ENCODE results near the gene GRID2. TPM values are rescaled to one million over a fixed set of nuclear protein-coding genes. Genes with fewer than 3 reads are reported as not detected.

The GRID2 gene
- total RNA-seq, 2 donors from 2014 or later: 0.16 TPM; not detected in 1

DNA sequence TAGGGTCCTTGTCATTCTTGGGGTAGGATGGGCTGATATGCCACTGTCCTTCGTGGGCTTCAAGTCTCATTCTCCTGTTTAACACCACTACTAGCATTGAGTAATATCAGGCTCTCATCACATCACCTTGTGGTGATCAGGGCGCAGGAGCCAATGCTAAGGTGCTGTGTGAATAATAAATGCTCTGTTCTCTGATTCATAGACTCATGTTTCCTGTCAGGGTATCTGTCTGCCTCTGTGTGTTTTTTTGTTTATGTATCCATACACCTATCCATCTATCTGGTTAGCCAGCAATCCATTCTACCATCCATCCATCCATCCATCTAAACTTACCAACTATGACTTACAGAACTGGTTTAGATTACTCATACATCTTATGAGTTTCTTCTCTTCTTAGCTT lies 999.7 kb downstream of the GRID2 start:
- TF ChIP-seq, protein P1, sequence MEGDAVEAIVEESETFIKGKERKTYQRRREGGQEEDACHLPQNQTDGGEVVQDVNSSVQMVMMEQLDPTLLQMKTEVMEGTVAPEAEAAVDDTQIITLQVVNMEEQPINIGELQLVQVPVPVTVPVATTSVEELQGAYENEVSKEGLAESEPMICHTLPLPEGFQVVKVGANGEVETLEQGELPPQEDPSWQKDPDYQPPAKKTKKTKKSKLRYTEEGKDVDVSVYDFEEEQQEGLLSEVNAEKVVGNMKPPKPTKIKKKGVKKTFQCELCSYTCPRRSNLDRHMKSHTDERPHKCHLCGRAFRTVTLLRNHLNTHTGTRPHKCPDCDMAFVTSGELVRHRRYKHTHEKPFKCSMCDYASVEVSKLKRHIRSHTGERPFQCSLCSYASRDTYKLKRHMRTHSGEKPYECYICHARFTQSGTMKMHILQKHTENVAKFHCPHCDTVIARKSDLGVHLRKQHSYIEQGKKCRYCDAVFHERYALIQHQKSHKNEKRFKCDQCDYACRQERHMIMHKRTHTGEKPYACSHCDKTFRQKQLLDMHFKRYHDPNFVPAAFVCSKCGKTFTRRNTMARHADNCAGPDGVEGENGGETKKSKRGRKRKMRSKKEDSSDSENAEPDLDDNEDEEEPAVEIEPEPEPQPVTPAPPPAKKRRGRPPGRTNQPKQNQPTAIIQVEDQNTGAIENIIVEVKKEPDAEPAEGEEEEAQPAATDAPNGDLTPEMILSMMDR (IDR thresholded peaks at IDR 0.05): no peak
- no peaks in the 10 kb centered on the region for H3K27me3 ChIP-seq
- no peak overlapping the region for H3K27ac ChIP-seq
- no peaks in the 10 kb centered on the region for H3K9me3 ChIP-seq
- no peak overlapping the region for H3K4me3 ChIP-seq
- no peaks in the 10 kb centered on the region for H3K4me1 ChIP-seq
- DNase-seq (ENCODE audit: low spot score): no peak
- H3K36me3 ChIP-seq: no peaks in the 10 kb centered on the region

DNA sequence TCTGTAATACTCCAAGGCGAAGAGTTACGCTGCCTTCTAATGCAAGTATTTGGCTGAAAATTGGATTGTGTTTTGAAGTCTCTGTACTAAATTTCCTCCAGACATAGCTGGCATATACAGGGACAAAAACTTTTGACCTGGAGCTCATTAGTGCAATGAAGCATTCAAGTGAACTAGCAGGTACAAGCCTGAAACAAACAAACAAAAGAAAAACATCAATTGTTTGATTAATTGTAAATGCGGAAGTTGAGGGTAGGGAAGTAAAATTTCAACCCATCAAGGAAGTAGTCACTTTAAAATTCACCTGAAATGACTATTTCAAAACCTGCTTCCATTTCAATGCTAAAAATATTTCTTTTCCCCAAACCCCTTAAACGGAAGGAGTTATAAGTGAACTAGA lies 1008.5 kb downstream of the GRID2 start:
- no peaks in the 10 kb centered on the region for H3K36me3 ChIP-seq
- TF ChIP-seq, protein P1 (IDR thresholded peaks at IDR 0.05): no peak
- DNase-seq (ENCODE audit: low spot score): no peak
- no peaks in the 10 kb centered on the region for H3K27me3 ChIP-seq
- no peak overlapping the region for H3K4me3 ChIP-seq
- H3K9me3 ChIP-seq: no peaks in the 10 kb centered on the region
- no peak overlapping the region for H3K27ac ChIP-seq
- H3K4me1 ChIP-seq: no peaks in the 10 kb centered on the region

DNA sequence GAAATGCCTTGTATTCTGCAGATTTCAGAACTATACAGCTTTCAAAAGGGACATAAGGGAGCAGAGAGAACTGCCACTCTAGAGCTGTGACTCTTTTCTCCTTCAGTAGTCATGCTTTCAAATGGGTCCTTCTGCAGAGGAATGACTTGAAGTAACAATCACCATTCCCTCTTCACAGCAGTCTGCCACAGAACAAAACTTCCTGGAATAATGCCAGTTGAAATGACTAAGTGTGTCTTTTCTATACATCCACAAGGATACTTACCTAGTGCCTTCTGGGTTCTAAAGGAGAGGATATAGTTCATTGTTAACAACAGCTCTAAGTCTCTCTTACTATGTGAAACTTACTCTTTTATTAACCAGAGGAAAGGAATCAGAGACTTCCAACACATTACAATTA lies 1009.4 kb downstream of the GRID2 start:
- H3K27ac ChIP-seq: no peak overlapping the region
- no peaks in the 10 kb centered on the region for H3K9me3 ChIP-seq
- no peak overlapping the region for H3K4me3 ChIP-seq
- no peaks in the 10 kb centered on the region for H3K4me1 ChIP-seq
- H3K36me3 ChIP-seq: no peaks in the 10 kb centered on the region
- H3K27me3 ChIP-seq: no peaks in the 10 kb centered on the region
- TF ChIP-seq, protein P1 (IDR thresholded peaks at IDR 0.05): no peak
- no peak for DNase-seq (ENCODE audit: low spot score)

DNA sequence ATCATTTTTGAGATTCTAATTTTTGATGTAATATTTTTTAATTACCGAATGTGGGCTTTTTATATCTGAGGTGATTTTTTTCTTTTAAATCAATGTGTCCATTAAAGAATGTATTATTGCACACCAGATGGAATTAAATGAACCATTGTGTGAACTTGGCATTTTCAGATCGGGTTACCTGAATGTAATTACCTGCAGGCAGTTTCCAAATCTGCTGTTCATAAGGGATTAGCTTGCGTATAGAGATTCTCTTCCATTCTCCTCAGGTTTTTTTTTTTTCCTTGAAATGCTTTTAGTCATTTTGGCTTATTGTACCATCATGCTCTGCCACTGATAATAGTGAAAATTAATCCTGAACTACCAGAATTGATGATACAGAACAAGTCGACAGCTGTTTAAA lies 1013.3 kb downstream of the GRID2 start:
- TF ChIP-seq, protein P1 (IDR thresholded peaks at IDR 0.05): no peak
- Histone ChIP-seq H3K27me3 (no peaks in the 10 kb centered on the region), H3K4me1 (no peaks in the 10 kb centered on the region), H3K36me3 (no peaks in the 10 kb centered on the region), H3K4me3 (no peak overlapping the region), H3K9me3 (no peaks in the 10 kb centered on the region), H3K27ac (no peak overlapping the region)
- no peak for DNase-seq (ENCODE audit: low spot score)

DNA sequence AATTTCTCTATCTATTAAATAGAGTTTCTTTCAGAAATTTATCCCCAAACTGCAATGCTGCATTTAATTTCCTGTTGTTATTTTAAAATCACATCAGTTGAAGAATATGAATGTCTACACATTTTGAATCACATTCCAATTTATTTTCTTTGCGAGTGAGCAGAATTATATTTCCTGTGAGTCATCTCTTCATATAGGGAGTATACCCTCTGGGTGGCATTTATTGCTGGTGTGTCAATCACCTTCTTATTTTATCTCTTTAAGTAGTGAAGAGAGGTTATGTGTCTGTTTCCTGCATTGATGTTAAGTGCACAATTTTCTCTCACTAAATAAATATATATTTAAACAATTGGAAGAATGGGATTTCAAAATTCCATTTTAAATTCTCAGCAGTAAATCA lies 1013.8 kb downstream of the GRID2 start:
- no peaks in the 10 kb centered on the region for H3K4me1 ChIP-seq
- no peaks in the 10 kb centered on the region for H3K27me3 ChIP-seq
- no peaks in the 10 kb centered on the region for H3K9me3 ChIP-seq
- no peak overlapping the region for H3K27ac ChIP-seq
- no peak overlapping the region for H3K4me3 ChIP-seq
- no peaks in the 10 kb centered on the region for H3K36me3 ChIP-seq
- TF ChIP-seq, protein P1 (IDR thresholded peaks at IDR 0.05): no peak
- no peak for DNase-seq (ENCODE audit: low spot score)

DNA sequence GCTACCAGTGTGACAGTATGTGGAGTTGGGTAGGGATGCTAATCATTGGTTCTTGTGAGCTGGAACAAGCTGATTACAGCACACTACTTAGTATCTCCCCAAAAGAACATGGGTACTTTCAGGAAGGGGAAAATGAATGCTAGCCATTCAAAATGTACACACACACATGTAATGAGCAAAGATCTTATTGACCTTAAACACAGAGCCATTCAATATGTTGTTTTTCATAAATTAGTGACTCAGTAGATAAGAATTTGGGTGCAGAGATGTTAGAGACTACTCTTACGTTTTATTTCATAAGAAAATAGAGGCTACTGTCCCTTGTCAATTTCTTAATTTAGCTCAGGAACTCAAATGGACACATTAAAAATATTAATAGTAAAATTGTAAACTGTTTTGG lies 1015.3 kb downstream of the GRID2 start:
- Histone ChIP-seq H3K4me1 (no peaks in the 10 kb centered on the region), H3K9me3 (no peaks in the 10 kb centered on the region), H3K27me3 (no peaks in the 10 kb centered on the region), H3K4me3 (no peak overlapping the region), H3K27ac (no peak overlapping the region), H3K36me3 (no peaks in the 10 kb centered on the region)
- DNase-seq (ENCODE audit: low spot score): no peak
- TF ChIP-seq, protein P1 (IDR thresholded peaks at IDR 0.05): no peak
